Mesendoderm (in vitro differentiated cells): ENCODE results near the gene ADAMTS17.
"Not testable (repeated sequence)": the region's sequence is repeated elsewhere in the genome, so short reads cannot be mapped to it uniquely, and the experiment has no call there.

Experiments used
- DNase-seq: peaks from one replicate; pipeline ENCODE4 v3.0.0; 2013
- H2AK5ac ChIP-seq: 2 replicates; pipeline ENCODE4 v1.6.1; 2013; ENCODE audit warnings: low read length, inconsistent platforms
- H2BK120ac ChIP-seq: 2 replicates; pipeline ENCODE4 v1.6.1; 2013; ENCODE audit warnings: low read depth, mild to moderate bottlenecking, low read length, moderate library complexity, mixed read lengths
- H2BK15ac ChIP-seq: replicated peaks from 2 replicates; pipeline ENCODE4 v1.6.1; 2013; ENCODE audit warnings: low read depth, mild to moderate bottlenecking, moderate library complexity
- H2BK5ac ChIP-seq: 2 replicates; pipeline ENCODE4 v1.6.1; 2013; ENCODE audit warnings: low read length, inconsistent platforms
- H3K18ac ChIP-seq: 2 replicates; pipeline ENCODE4 v1.6.1; 2013; ENCODE audit warnings: mild to moderate bottlenecking, low read length, mixed read lengths
- H3K23ac ChIP-seq: one replicate; pipeline ENCODE4 v1.6.1; 2013; ENCODE audit warnings: low read length
- H3K27ac ChIP-seq: 2 replicates; pipeline ENCODE4 v1.5.1; 2013; ENCODE audit warnings: low read depth, mild to moderate bottlenecking, inconsistent platforms, low read length, moderate library complexity
- H3K27me3 ChIP-seq: 2 replicates; pipeline ENCODE4 v1.6.1; 2013; ENCODE audit warnings: low read length, control low read depth, mild to moderate bottlenecking, inconsistent platforms; ENCODE audit not compliant: insufficient read depth, poor library complexity
- H3K36me3 ChIP-seq: 2 replicates; pipeline ENCODE4 v1.6.1; 2013; ENCODE audit warnings: low read length, inconsistent platforms; ENCODE audit not compliant: control insufficient read depth, insufficient read depth
- H3K4ac ChIP-seq: one replicate; pipeline ENCODE4 v1.6.1; 2013; ENCODE audit warnings: low read depth, mild to moderate bottlenecking, low read length, moderate library complexity
- H3K4me1 ChIP-seq: 2 replicates; pipeline ENCODE4 v1.6.1; 2013; ENCODE audit warnings: low read depth, low read length, inconsistent platforms; ENCODE audit not compliant: control insufficient read depth
- H3K4me2 ChIP-seq: 2 replicates; pipeline ENCODE4 v1.6.1; 2013; ENCODE audit warnings: low read length
- H3K4me3 ChIP-seq: 2 replicates; pipeline ENCODE4 v1.5.1; 2013; ENCODE audit warnings: mild to moderate bottlenecking, low read length
- H3K56ac ChIP-seq: one replicate; pipeline ENCODE4 v1.6.1; 2013; ENCODE audit warnings: low read length
- H3K79me1 ChIP-seq: 2 replicates; pipeline ENCODE4 v1.6.1; 2013; ENCODE audit warnings: low read length, inconsistent platforms
- H3K79me2 ChIP-seq: 2 replicates; pipeline ENCODE4 v1.6.1; 2013; ENCODE audit warnings: mild to moderate bottlenecking, low read length; ENCODE audit not compliant: control insufficient read depth, insufficient read depth
- H3K9ac ChIP-seq: 2 replicates; pipeline ENCODE4 v1.6.1; 2013; ENCODE audit warnings: low read length, inconsistent platforms
- H4K5ac ChIP-seq: one replicate; pipeline ENCODE4 v1.6.1; 2013; ENCODE audit warnings: low read length
- H4K8ac ChIP-seq: one replicate; pipeline ENCODE4 v1.6.1; 2013; ENCODE audit warnings: low read depth, mild to moderate bottlenecking, control low read depth, low read length, moderate library complexity
- WGBS: extraction: QIAGEN DNeasy Blood & Tissue Kit; methylation state at CpG from one replicate; pipeline ENCODE4 v1.1.7; 2013; ENCODE audit warnings: low lambda C conversion rate, missing lambda C conversion rate; ENCODE audit not compliant: insufficient coverage; ENCODE audit errors: extremely low coverage; 5-methylcytosine and 5-hydroxymethylcytosine counted together

The ADAMTS17 gene

GRCh38 chr15:99982662-99983061 lies 359.1 kb downstream of the ADAMTS17 start:
- DNase-seq, result no peak
- Histone ChIP-seq H3K27ac (peak overlapping the region; percentile 40), H3K56ac (peak overlapping the region; percentile 78), H3K9ac (no peak overlapping the region), H2BK5ac (peak overlapping the region; percentile 33), H4K5ac (no peak overlapping the region), H2AK5ac (no peak overlapping the region), H4K8ac (no peak overlapping the region), H3K18ac (no peak overlapping the region), H3K36me3 (no peaks in the 10 kb centered on the region), H3K27me3 (no peaks in the 10 kb centered on the region), H3K4me1 (peaks cover 10% of the 10 kb centered on the region), H3K4me3 (no peak overlapping the region), H2BK15ac (no peak overlapping the region), H2BK120ac (no peak overlapping the region), H3K4me2 (no peak overlapping the region), H3K4ac (no peak overlapping the region), H3K79me2 (no peaks in the 10 kb centered on the region), H3K23ac (no peak overlapping the region), H3K79me1 (no peaks in the 10 kb centered on the region)
- no CpG with 5 or more reads among the region's 4 CpGs for WGBS

DNA sequence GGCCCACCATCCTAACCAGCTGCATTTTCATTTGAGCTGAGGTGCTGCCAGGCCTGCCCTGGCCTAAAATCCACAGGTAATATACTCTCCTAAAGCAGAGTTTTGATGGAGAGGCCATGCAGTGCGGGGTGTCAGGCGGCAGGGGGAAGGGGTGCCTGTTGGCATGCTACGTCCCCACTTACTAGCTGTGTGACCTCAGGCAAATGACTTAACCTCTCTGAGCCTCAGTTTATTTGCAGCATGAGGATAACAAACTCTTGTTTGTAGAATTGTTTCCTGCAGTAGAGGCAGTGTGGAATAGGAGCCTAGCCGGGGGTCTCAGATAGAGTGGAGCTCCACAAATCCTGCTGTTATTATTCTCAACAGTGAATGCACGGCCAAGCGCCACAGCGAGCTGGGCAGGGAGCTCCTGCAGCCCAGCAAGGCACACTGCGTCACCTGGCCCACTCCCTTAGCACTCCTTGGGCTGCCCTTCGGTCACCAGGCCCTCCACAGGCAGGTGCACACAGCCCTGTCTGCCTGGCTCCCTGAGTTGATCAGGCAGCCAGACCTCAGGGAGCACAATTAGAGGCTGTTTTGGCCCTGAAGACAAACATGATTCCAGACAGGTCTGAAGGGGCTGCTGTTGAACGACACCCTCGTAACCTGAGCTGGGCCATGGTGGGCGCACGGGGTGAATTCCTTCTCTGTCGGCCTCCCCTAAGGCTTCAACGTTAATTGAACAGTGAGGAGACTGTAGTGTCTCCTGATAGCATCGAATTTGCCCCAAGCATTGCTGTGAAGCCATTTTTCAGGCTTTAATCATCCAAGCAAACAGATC lies 359.7 kb downstream of the ADAMTS17 start:
- Histone ChIP-seq H2BK120ac (no peak overlapping the region), H3K9ac (peak overlapping the region; percentile 8), H3K18ac (no peak overlapping the region), H3K27me3 (no peaks in the 10 kb centered on the region), H3K23ac (no peak overlapping the region), H3K36me3 (no peaks in the 10 kb centered on the region), H3K56ac (peak overlapping the region; percentile 78), H3K27ac (peak overlapping the region; percentile 40), H2BK15ac (no peak overlapping the region), H2AK5ac (no peak overlapping the region), H3K79me2 (no peaks in the 10 kb centered on the region), H3K4me1 (peaks cover 10% of the 10 kb centered on the region), H3K4me2 (no peak overlapping the region), H3K79me1 (no peaks in the 10 kb centered on the region), H3K4me3 (no peak overlapping the region), H2BK5ac (peak overlapping the region; percentile 18), H4K8ac (no peak overlapping the region), H3K4ac (peak overlapping the region; percentile 49), H4K5ac (no peak overlapping the region)
- peak; percentile 68 for DNase-seq
- no CpG with 5 or more reads among the region's 16 CpGs for WGBS

- Histone ChIP-seq H3K27ac (no peak overlapping the region), H2AK5ac (no peak overlapping the region), H3K4me3 (no peak overlapping the region), H3K56ac (no peak overlapping the region), H2BK5ac (no peak overlapping the region), H3K4me1 (peaks cover 10% of the 10 kb centered on the region), H3K4me2 (no peak overlapping the region), H2BK120ac (no peak overlapping the region), H3K18ac (no peak overlapping the region), H3K79me2 (no peaks in the 10 kb centered on the region), H3K79me1 (no peaks in the 10 kb centered on the region), H4K5ac (no peak overlapping the region), H2BK15ac (no peak overlapping the region), H3K9ac (no peak overlapping the region), H3K27me3 (no peaks in the 10 kb centered on the region), H3K23ac (no peak overlapping the region), H3K36me3 (no peaks in the 10 kb centered on the region), H3K4ac (no peak overlapping the region), H4K8ac (no peak overlapping the region)
- no peak for DNase-seq
- no CpG with 5 or more reads among the region's 1 CpG for WGBS
These were observed 360.6 kb downstream of the ADAMTS17 start for GRCh38 chr15:99981191-99981647.

GRCh38 chr15:99980752-99981151 lies 361.0 kb downstream of the ADAMTS17 start:
- no peak overlapping the region for H4K5ac ChIP-seq
- H2AK5ac ChIP-seq, result no peak overlapping the region
- H4K8ac ChIP-seq, result no peak overlapping the region
- H3K18ac ChIP-seq, result no peak overlapping the region
- no peak overlapping the region for H3K4me3 ChIP-seq
- no peaks in the 10 kb centered on the region for H3K79me2 ChIP-seq
- no peak overlapping the region for H3K56ac ChIP-seq
- peaks cover 10% of the 10 kb centered on the region for H3K4me1 ChIP-seq
- H3K4me2 ChIP-seq, result no peak overlapping the region
- DNase-seq, result no peak
- H3K36me3 ChIP-seq, result no peaks in the 10 kb centered on the region
- H3K27ac ChIP-seq, result no peak overlapping the region
- H2BK5ac ChIP-seq, result no peak overlapping the region
- H3K9ac ChIP-seq, result no peak overlapping the region
- H3K23ac ChIP-seq, result no peak overlapping the region
- H3K4ac ChIP-seq, result no peak overlapping the region
- H3K27me3 ChIP-seq, result no peaks in the 10 kb centered on the region
- no CpG with 5 or more reads among the region's 12 CpGs for WGBS
- H2BK15ac ChIP-seq, result no peak overlapping the region
- no peaks in the 10 kb centered on the region for H3K79me1 ChIP-seq
- H2BK120ac ChIP-seq, result no peak overlapping the region

- H3K4ac ChIP-seq, H2AK5ac ChIP-seq, H3K27me3 ChIP-seq, DNase-seq, H4K5ac ChIP-seq, H2BK5ac ChIP-seq, H2BK120ac ChIP-seq, H3K18ac ChIP-seq, H3K4me3 ChIP-seq, H3K79me2 ChIP-seq, H3K4me2 ChIP-seq, H3K27ac ChIP-seq, H3K79me1 ChIP-seq, H4K8ac ChIP-seq, H3K9ac ChIP-seq, H2BK15ac ChIP-seq, H3K56ac ChIP-seq, H3K36me3 ChIP-seq, H3K23ac ChIP-seq: not testable (repeated sequence)
- peaks cover 10% of the 10 kb centered on the region for H3K4me1 ChIP-seq
- no CpG with 5 or more reads among the region's 5 CpGs for WGBS
These were observed 361.9 kb downstream of the ADAMTS17 start for GRCh38 chr15:99979886-99980285.
